HCT116 (cell line): Measurements from ENCODE around the gene LEMD1. TPM values are rescaled to one million over a fixed set of nuclear protein-coding genes. Genes with fewer than 3 reads are reported as not detected.

Source experiments
- ATAC-seq: fragments of 200-7000 bp; cut with Tn5 transposase; 2 replicates; pipeline ENCODE4 v1.9.1; 2020; ENCODE audit warnings: mild to moderate bottlenecking, moderate library complexity
- Bru-seq: library from RNA; stranded (reverse); fragments of 400-500 nt; gene quantifications from one replicate; lab custom pipeline; 2021; lab: Mats Ljungman, UMichigan
- BruChase-seq, 2 experiments: library from RNA; stranded (reverse); fragments of 400-500 nt; gene quantifications; one replicate each; lab custom pipeline; 2021; lab: Mats Ljungman, UMichigan
- BruUV-seq: library from RNA; stranded (reverse); fragments of 400-500 nt; replicated peaks from 2 replicates; lab custom pipeline; 2021; lab: Mats Ljungman, UMichigan
- CTCF ChIA-PET: fragments of 300-600 bp; sonication (Branson Sonifier 250); formaldehyde crosslinking; loops from one replicate; lab custom pipeline; 2021; ENCODE audit warnings: antibody characterized with exemption; lab: Charles Lee
- POLR2A ChIA-PET: fragments of 300-600, 350-600 bp; sonication (Branson Sonifier 250); formaldehyde crosslinking; loops from one replicate; lab custom pipeline; 2021; ENCODE audit warnings: antibody characterized with exemption; lab: Charles Lee
- RAD21 ChIA-PET, 2 experiments: fragments of 300-600 bp; sonication (Branson Sonifier 250); formaldehyde crosslinking; loops; one replicate each; lab custom pipeline; 2023; ENCODE audit warnings: low total read pairs in 2 of 2; ENCODE audit not compliant: uncharacterized antibody in 2 of 2, unreplicated experiment in 2 of 2, low non-redundant PET in 1 of 2; lab: Charles Lee
- DNase-seq: peaks from one replicate; pipeline ENCODE4 v3.0.0-alpha.2; 2010; ENCODE audit warnings: low read depth, low spot score
- H2AFZ ChIP-seq: fragments of 200-600 bp; shearing (Covaris generic), sonication (generic); 2 replicates; pipeline ENCODE4 v1.6.1; 2017; ENCODE audit warnings: low read depth, mixed run types, mixed read lengths, antibody characterized with exemption, low read length; ENCODE audit not compliant: poor library complexity, severe bottlenecking
- H3K27ac ChIP-seq: 2 replicates; pipeline ENCODE4 v1.5.1; 2012; ENCODE audit warnings: low read depth, low read length
- H3K27me3 ChIP-seq: fragments of 200-600 bp; sonication (generic); 2 replicates; pipeline ENCODE4 v1.6.1; 2016; ENCODE audit warnings: mixed run types, low read length, mixed read lengths; ENCODE audit not compliant: insufficient read depth
- H3K36me3 ChIP-seq, 2 experiments: fragments of 200-500 bp in 1 of 2; fragments of 200-600 bp in 1 of 2; sonication (Bioruptor generic) in 1 of 2; sonication (generic) in 1 of 2; 2 replicates each; pipeline versions ENCODE4 v1.5.1 to v1.6.1; 2014 to 2016; ENCODE audit warnings: low read length in 2 of 2, inconsistent platforms in 1 of 2, mixed read lengths in 1 of 2, mixed run types in 1 of 2; ENCODE audit not compliant: insufficient read depth in 2 of 2, control insufficient read depth in 1 of 2
- H3K4me1 ChIP-seq, 2 experiments: fragments of 200-600 bp in 1 of 2; sonication (generic) in 1 of 2; 2 replicates each; pipeline versions ENCODE4 v1.5.1 to v1.6.1; 2012 to 2017; ENCODE audit warnings: low read length in 2 of 2, inconsistent platforms in 1 of 2, mild to moderate bottlenecking in 1 of 2, mixed read lengths in 1 of 2, mixed run types in 1 of 2, moderate library complexity in 1 of 2; ENCODE audit not compliant: insufficient read depth in 2 of 2, control insufficient read depth in 1 of 2
- H3K4me2 ChIP-seq: fragments of 200-600 bp; sonication (generic); 2 replicates; pipeline ENCODE4 v1.6.1; 2017; ENCODE audit warnings: mixed run types, low read length, mixed read lengths
- H3K4me3 ChIP-seq, 2 experiments: fragments of 200-600 bp in 1 of 2; sonication (generic) in 1 of 2; replicated peaks in 1 of 2; 2 replicates each; pipeline ENCODE4 v1.5.1; 2011 to 2016; ENCODE audit warnings: low read length in 2 of 2, control low read depth in 1 of 2, low read depth in 1 of 2, mild to moderate bottlenecking in 1 of 2, mixed read lengths in 1 of 2, mixed run types in 1 of 2
- H3K79me2 ChIP-seq: fragments of 200-600 bp; sonication (generic); 2 replicates; pipeline ENCODE4 v1.6.1; 2017; ENCODE audit warnings: mild to moderate bottlenecking, mixed run types, low read length, moderate library complexity, mixed read lengths; ENCODE audit not compliant: insufficient read depth
- H3K9ac ChIP-seq: fragments of 200-600 bp; sonication (generic); 2 replicates; pipeline ENCODE4 v1.6.1; 2016; ENCODE audit warnings: low read length, mixed read lengths
- H3K9me2 ChIP-seq: fragments of 200-600 bp; sonication (generic), shearing (Covaris generic); 2 replicates; pipeline ENCODE4 v1.6.1; 2017; ENCODE audit warnings: mixed run types, mild to moderate bottlenecking, moderate library complexity; ENCODE audit not compliant: insufficient read depth
- H3K9me3 ChIP-seq, 2 experiments: fragments of 200-500 bp in 1 of 2; fragments of 200-600 bp in 1 of 2; sonication (Bioruptor generic) in 1 of 2; sonication (generic) in 1 of 2; 2 replicates each; pipeline ENCODE4 v1.6.1; 2014 to 2017; ENCODE audit warnings: low read length in 2 of 2, mixed read lengths in 2 of 2, inconsistent platforms in 1 of 2, low read depth in 1 of 2, mild to moderate bottlenecking in 1 of 2, mixed run types in 1 of 2, moderate library complexity in 1 of 2; ENCODE audit not compliant: control insufficient read depth in 1 of 2, insufficient read depth in 1 of 2
- H4K20me1 ChIP-seq: fragments of 200-600 bp; sonication (generic), shearing (Covaris generic); 2 replicates; pipeline ENCODE4 v1.6.1; 2017; ENCODE audit warnings: mixed run types, mild to moderate bottlenecking, moderate library complexity; ENCODE audit not compliant: insufficient read depth
- CEBPB ChIP-seq: IDR thresholded peaks from 2 replicates; pipeline ENCODE4 v1.6.1; 2012; ENCODE audit warnings: low read depth
- EGR1 ChIP-seq: IDR thresholded peaks from 2 replicates; pipeline ENCODE4 v1.6.1; 2012; ENCODE audit warnings: low read depth
- ELF1 ChIP-seq: IDR thresholded peaks from 2 replicates; pipeline ENCODE4 v1.6.1; 2012; ENCODE audit warnings: low read depth, borderline replicate concordance
- EZH2 ChIP-seq: fragments of 200-600 bp; sonication (generic); IDR thresholded peaks from 2 replicates; pipeline ENCODE4 v1.6.1; 2017; ENCODE audit warnings: antibody characterized with exemption, mixed run types
- JUND ChIP-seq: IDR thresholded peaks from 2 replicates; pipeline ENCODE4 v1.6.1; 2012
- MAX ChIP-seq: IDR thresholded peaks from 2 replicates; pipeline ENCODE4 v1.6.1; 2012
- POLR2A ChIP-seq: IDR thresholded peaks from 2 replicates; pipeline ENCODE4 v1.7.0; 2011; ENCODE audit warnings: borderline replicate concordance; ENCODE audit not compliant: insufficient read depth, insufficient read length; ENCODE audit errors: extremely low read depth
- POLR2AphosphoS5 ChIP-seq: IDR thresholded peaks from 2 replicates; pipeline ENCODE4 v1.6.1; 2011; ENCODE audit warnings: mild to moderate bottlenecking, low read depth, low read length, moderate library complexity
- SIN3A ChIP-seq: IDR thresholded peaks from 2 replicates; pipeline ENCODE4 v1.6.1; 2012; ENCODE audit warnings: low read depth
- SRF ChIP-seq: IDR thresholded peaks from 2 replicates; pipeline ENCODE4 v1.6.1; 2012; ENCODE audit warnings: low read depth
- TCF7L2 ChIP-seq: IDR thresholded peaks from 2 replicates; pipeline ENCODE4 v1.7.0; 2011; ENCODE audit warnings: borderline replicate concordance, inconsistent platforms; ENCODE audit not compliant: insufficient read depth, insufficient read length; ENCODE audit errors: extremely low read depth
- YY1 ChIP-seq: IDR thresholded peaks from 2 replicates; pipeline ENCODE4 v1.6.1; 2011; ENCODE audit warnings: low read length, low read depth, moderate library complexity, mild to moderate bottlenecking; ENCODE audit not compliant: insufficient replicate concordance; ENCODE audit errors: extremely low read depth
- ZFX ChIP-seq: fragments of 450-650 bp; IDR thresholded peaks from 2 replicates; pipeline ENCODE4 v1.6.1; 2017
- ZNF274 ChIP-seq: fragments of 200-500 bp; sonication (Bioruptor generic); IDR thresholded peaks from 2 replicates; pipeline ENCODE4 v1.6.1; 2014; ENCODE audit warnings: mild to moderate bottlenecking, low read depth, low read length, inconsistent platforms
- intact Hi-C: fragments of 100-400 bp; cut with micrococcal nuclease; formaldehyde crosslinking; loops from 2 replicates; pipeline ENCODE4 v1.10.0; 2022
- long read RNA-seq: library from polyadenylated mRNA; unstranded; transcript quantifications from one replicate; pipeline ENCODE4 v2.0.0, GENCODE V29; 2021; ENCODE audit not compliant: unreplicated experiment
- polyA plus RNA-seq: library from polyadenylated mRNA; unstranded; fragments of >200 nt; gene quantifications from 2 replicates; pipeline ENCODE4 v1.2.1, GENCODE V29; 2012; ENCODE audit warnings: missing spikeins
- total RNA-seq: library from RNA; stranded (reverse); gene quantifications from one replicate; pipeline ENCODE4 v1.2.1, GENCODE V29; 2021; ENCODE audit not compliant: unreplicated experiment
- TF ChIP-seq, protein P1 (sequence below), 3 experiments: fragments of 200-600 bp in 1 of 3; sonication (generic) in 1 of 3; IDR thresholded peaks in 2 of 3; conservative IDR thresholded peaks in 1 of 3; 2 replicates each; pipeline ENCODE4 v1.5.1; 2012 to 2017; ENCODE audit warnings: low read depth in 2 of 3, low read length in 2 of 3, antibody characterized with exemption in 1 of 3, borderline replicate concordance in 1 of 3, control low read depth in 1 of 3, mild to moderate bottlenecking in 1 of 3, mixed read lengths in 1 of 3, mixed run types in 1 of 3, moderate library complexity in 1 of 3; ENCODE audit not compliant: insufficient read depth in 1 of 3
- TF ChIP-seq, protein P2 (sequence below): IDR thresholded peaks from 2 replicates; pipeline ENCODE4 v1.6.1; 2011; ENCODE audit warnings: mild to moderate bottlenecking, low read length, moderate library complexity; ENCODE audit not compliant: insufficient replicate concordance; ENCODE audit errors: extremely low read depth
- TF ChIP-seq, protein P3 (sequence below): IDR thresholded peaks from 2 replicates; pipeline ENCODE4 v1.6.1; 2012

Gene LEMD1
- total RNA-seq (11.9 TPM), Bru-seq, nascent RNA (percentile 68 among the genes with signal in this experiment), BruChase-seq, experiment 1, labeled RNA remaining after a 6-hour chase (percentile 41 among the genes with signal in this experiment), BruChase-seq, experiment 2, labeled RNA remaining after a 2-hour chase (percentile 57 among the genes with signal in this experiment)
- 14.9 and 21.8 TPM in 2 replicates for polyA plus RNA-seq
- long read RNA-seq, partial matches to known transcripts = 0 of 13 reads
- long read RNA-seq, other reads (novel, unspliced or antisense) = 13 of 13 reads

GRCh38 chr1:205421798-205422197, at the start of gene LEMD1:
LEMD1 (minus strand) TSS chr1:205422056; CDS start chr1:205420536, 1,520 bp downstream.
- H3K79me2 ChIP-seq = no peaks in the 10 kb centered on the region
- no peaks in the 10 kb centered on the region for H3K4me1 ChIP-seq
- TF ChIP-seq, protein P1, sequence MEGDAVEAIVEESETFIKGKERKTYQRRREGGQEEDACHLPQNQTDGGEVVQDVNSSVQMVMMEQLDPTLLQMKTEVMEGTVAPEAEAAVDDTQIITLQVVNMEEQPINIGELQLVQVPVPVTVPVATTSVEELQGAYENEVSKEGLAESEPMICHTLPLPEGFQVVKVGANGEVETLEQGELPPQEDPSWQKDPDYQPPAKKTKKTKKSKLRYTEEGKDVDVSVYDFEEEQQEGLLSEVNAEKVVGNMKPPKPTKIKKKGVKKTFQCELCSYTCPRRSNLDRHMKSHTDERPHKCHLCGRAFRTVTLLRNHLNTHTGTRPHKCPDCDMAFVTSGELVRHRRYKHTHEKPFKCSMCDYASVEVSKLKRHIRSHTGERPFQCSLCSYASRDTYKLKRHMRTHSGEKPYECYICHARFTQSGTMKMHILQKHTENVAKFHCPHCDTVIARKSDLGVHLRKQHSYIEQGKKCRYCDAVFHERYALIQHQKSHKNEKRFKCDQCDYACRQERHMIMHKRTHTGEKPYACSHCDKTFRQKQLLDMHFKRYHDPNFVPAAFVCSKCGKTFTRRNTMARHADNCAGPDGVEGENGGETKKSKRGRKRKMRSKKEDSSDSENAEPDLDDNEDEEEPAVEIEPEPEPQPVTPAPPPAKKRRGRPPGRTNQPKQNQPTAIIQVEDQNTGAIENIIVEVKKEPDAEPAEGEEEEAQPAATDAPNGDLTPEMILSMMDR (IDR thresholded peaks at IDR 0.05 in 2 of 3, conservative IDR thresholded peaks at IDR 0.05 in 1 of 3; ENCODE audit: borderline replicate concordance in 1 of 3, insufficient read depth in 1 of 3, low read depth in 2 of 3, low read length in 2 of 3) = no peak
- TF ChIP-seq SRF (no peak), ZFX (no peak), POLR2AphosphoS5 (no peak), JUND (no peak), EZH2 (no peak), ELF1 (no peak), SIN3A (no peak), CEBPB (no peak), POLR2A (no peak), MAX (no peak), EGR1 (no peak), YY1 (no peak), TCF7L2 (no peak), ZNF274 (no peak)
- TF ChIP-seq, protein P2, sequence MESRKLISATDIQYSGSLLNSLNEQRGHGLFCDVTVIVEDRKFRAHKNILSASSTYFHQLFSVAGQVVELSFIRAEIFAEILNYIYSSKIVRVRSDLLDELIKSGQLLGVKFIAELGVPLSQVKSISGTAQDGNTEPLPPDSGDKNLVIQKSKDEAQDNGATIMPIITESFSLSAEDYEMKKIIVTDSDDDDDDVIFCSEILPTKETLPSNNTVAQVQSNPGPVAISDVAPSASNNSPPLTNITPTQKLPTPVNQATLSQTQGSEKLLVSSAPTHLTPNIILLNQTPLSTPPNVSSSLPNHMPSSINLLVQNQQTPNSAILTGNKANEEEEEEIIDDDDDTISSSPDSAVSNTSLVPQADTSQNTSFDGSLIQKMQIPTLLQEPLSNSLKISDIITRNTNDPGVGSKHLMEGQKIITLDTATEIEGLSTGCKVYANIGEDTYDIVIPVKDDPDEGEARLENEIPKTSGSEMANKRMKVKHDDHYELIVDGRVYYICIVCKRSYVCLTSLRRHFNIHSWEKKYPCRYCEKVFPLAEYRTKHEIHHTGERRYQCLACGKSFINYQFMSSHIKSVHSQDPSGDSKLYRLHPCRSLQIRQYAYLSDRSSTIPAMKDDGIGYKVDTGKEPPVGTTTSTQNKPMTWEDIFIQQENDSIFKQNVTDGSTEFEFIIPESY = no peak
- TF ChIP-seq, protein P3, sequence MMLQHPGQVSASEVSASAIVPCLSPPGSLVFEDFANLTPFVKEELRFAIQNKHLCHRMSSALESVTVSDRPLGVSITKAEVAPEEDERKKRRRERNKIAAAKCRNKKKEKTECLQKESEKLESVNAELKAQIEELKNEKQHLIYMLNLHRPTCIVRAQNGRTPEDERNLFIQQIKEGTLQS = no peak
- no peak within 1 kb of the TSS for H3K27ac ChIP-seq
- H2AFZ ChIP-seq = no peak within 1 kb of the TSS
- H3K9me2 ChIP-seq = no peaks in the 10 kb centered on the region
- BruUV-seq = no TSS peak
- DNase-seq (no peak), ATAC-seq (no peak)
- no peaks in the 10 kb centered on the region for H4K20me1 ChIP-seq
- no peaks in the 10 kb centered on the region for H3K36me3 ChIP-seq
- CTCF ChIA-PET = interaction anchor here (1.4 kb wide), 1 partner anchor 9 kb away, joined by 4 read pairs; no protein-coding TSS in a partner anchor
- H3K4me2 ChIP-seq = no peak within 1 kb of the TSS
- H3K9ac ChIP-seq = no peak within 1 kb of the TSS
- H3K9me3 ChIP-seq = no peaks in the 10 kb centered on the region
- POLR2A ChIA-PET = interaction anchor here (1.0 kb wide), 1 partner anchor 17 kb away, joined by 3 read pairs; no protein-coding TSS in a partner anchor
- intact Hi-C loops = no loop called here
- RAD21 ChIA-PET = no interaction called here
- peaks cover 29% of the 10 kb centered on the region for H3K27me3 ChIP-seq
- H3K4me3 ChIP-seq = no peak within 1 kb of the TSS
